HCT116 (cell line): ENCODE results near the gene PDE6B.

Experiments
- CTCF ChIP-seq, 3 experiments: fragments of 200-600 bp in 1 of 3; sonication (generic) in 1 of 3; IDR thresholded peaks in 2 of 3; conservative IDR thresholded peaks in 1 of 3; 2 replicates each; pipeline ENCODE4 v1.5.1; 2012 to 2017; ENCODE audit warnings: low read depth in 2 of 3, low read length in 2 of 3, antibody characterized with exemption in 1 of 3, borderline replicate concordance in 1 of 3, control low read depth in 1 of 3, mild to moderate bottlenecking in 1 of 3, mixed read lengths in 1 of 3, mixed run types in 1 of 3, moderate library complexity in 1 of 3; ENCODE audit not compliant: insufficient read depth in 1 of 3
- EZH2 ChIP-seq: fragments of 200-600 bp; sonication (generic); IDR thresholded peaks from 2 replicates; pipeline ENCODE4 v1.6.1; 2017; ENCODE audit warnings: antibody characterized with exemption, mixed run types
- EZH2phosphoT487 ChIP-seq: fragments of 200-600 bp; IDR thresholded peaks from 2 replicates; pipeline ENCODE4 v1.6.1; 2018; ENCODE audit warnings: antibody characterized with exemption, borderline replicate concordance
- POLR2A ChIP-seq: IDR thresholded peaks from 2 replicates; pipeline ENCODE4 v1.7.0; 2011; ENCODE audit warnings: borderline replicate concordance; ENCODE audit not compliant: insufficient read depth, insufficient read length; ENCODE audit errors: extremely low read depth
- SIN3A ChIP-seq: IDR thresholded peaks from 2 replicates; pipeline ENCODE4 v1.6.1; 2012; ENCODE audit warnings: low read depth
- SRF ChIP-seq: IDR thresholded peaks from 2 replicates; pipeline ENCODE4 v1.6.1; 2012; ENCODE audit warnings: low read depth

- TF ChIP-seq SRF (no peak), EZH2phosphoT487 (no peak), CTCF (IDR thresholded peaks at IDR 0.05 in 2 of 3, conservative IDR thresholded peaks at IDR 0.05 in 1 of 3; ENCODE audit: borderline replicate concordance in 1 of 3, insufficient read depth in 1 of 3, low read depth in 2 of 3, low read length in 2 of 3) (no peak), SIN3A (no peak), EZH2 (no peak), POLR2A (no peak)
Observed at GRCh38 chr4:610411-611261, 14.7 kb upstream of the PDE6B start.
